Aorta (tissue), 5 donors: ENCODE measurements around the gene IL11RA. TPM values are rescaled to one million over a fixed set of nuclear protein-coding genes. Genes with fewer than 3 reads are reported as not detected.

ENCODE experiments used
- ATAC-seq: fragments of 200-7000 bp; cut with Tn5 transposase; one replicate; pipeline ENCODE4 v1.9.1; 2022; ENCODE audit warnings: moderate library complexity; ENCODE audit not compliant: low FRiP score
- DNase-seq, 2 donors: peaks; one replicate each; pipeline ENCODE4 v3.0.0-alpha.2; 2020
- H3K27ac ChIP-seq, 2 donors: one replicate each; pipeline ENCODE4 v1.5.1; 2013; ENCODE audit warnings: low read length in 2 of 2, mild to moderate bottlenecking in 2 of 2, moderate library complexity in 2 of 2, control low read depth in 1 of 2, inconsistent platforms in 1 of 2, low read depth in 1 of 2
- H3K27me3 ChIP-seq, 2 donors: one replicate each; pipeline ENCODE4 v1.6.1; 2013; ENCODE audit warnings: control low read depth in 1 of 2, low read length in 1 of 2, mild to moderate bottlenecking in 1 of 2, moderate library complexity in 1 of 2; ENCODE audit not compliant: insufficient read depth in 2 of 2, control insufficient read depth in 1 of 2
- H3K36me3 ChIP-seq, 2 donors: one replicate each; pipeline ENCODE4 v1.6.1; 2013; ENCODE audit warnings: control low read depth in 1 of 2, low read length in 1 of 2, mild to moderate bottlenecking in 1 of 2; ENCODE audit not compliant: insufficient read depth in 2 of 2, control insufficient read depth in 1 of 2
- H3K4me1 ChIP-seq, 2 donors: one replicate each; pipeline ENCODE4 v1.6.1; 2013; ENCODE audit warnings: low read length in 2 of 2, control low read depth in 1 of 2, mild to moderate bottlenecking in 1 of 2, moderate library complexity in 1 of 2; ENCODE audit not compliant: insufficient read depth in 2 of 2, control insufficient read depth in 1 of 2
- H3K4me3 ChIP-seq, 2 donors: one replicate each; pipeline ENCODE4 v1.5.1; 2013; ENCODE audit warnings: low read length in 2 of 2, control low read depth in 1 of 2, mild to moderate bottlenecking in 1 of 2
- H3K9me3 ChIP-seq: one replicate; pipeline ENCODE4 v1.6.1; 2013; ENCODE audit warnings: mild to moderate bottlenecking, low read length; ENCODE audit not compliant: control insufficient read depth
- WGBS, 2 donors: extraction: QIAGEN DNeasy Blood & Tissue Kit; methylation state at CpG; one replicate each; pipeline ENCODE4 v1.1.7; 2013; 5-methylcytosine and 5-hydroxymethylcytosine counted together
- intact Hi-C, 2 donors: fragments of 100-400 bp; cut with DNase I; formaldehyde crosslinking; loops; one replicate each; pipeline versions ENCODE4 v1.14.2 to v1.15.0; 2022
- long read RNA-seq, 2 donors: library from polyadenylated mRNA; unstranded; transcript quantifications; one replicate each; pipeline ENCODE4 v2.0.0, GENCODE V29; 2020 to 2021
- polyA plus RNA-seq, 2 donors: library from polyadenylated mRNA; stranded (reverse); fragments of 200-250 nt; gene quantifications; one replicate each; pipeline ENCODE4 v1.2.3, GENCODE V29; 2013
- total RNA-seq, 2 donors: library from RNA; stranded (reverse); fragmentation: NEBNext Ultra II Directional; extraction: Animal tissue kit (Norgen Biotek cat#: 25700); gene quantifications; one replicate each; pipeline ENCODE4 v1.2.1, GENCODE V29; 2021
- donor health status: healthy with polysubstance abuse.
- donor health status: Bipolar disorder and iron deficiency.
- donor health status: DM: no; HTN: no; CAD: no.
- donor health status: DM: no; HTN: no; CAD: no.
- donor health status: DM: yes; HTN: yes; CAD: no.

IL11RA gene
- total RNA-seq = 10 to 100 TPM; 33.7 to 66.4 TPM
- polyA plus RNA-seq = 10 to 100 TPM; 28.2 to 93.4 TPM
- long read RNA-seq, donor 1, transcript IL11RA-201 (13 exons, 1,728 nt) = minor isoform, 18 of 101 reads
- long read RNA-seq, donor 1, transcript IL11RA-202 (13 exons, 1,700 nt) = major isoform, 42 of 101 reads
- long read RNA-seq, donor 1, partial matches to known transcripts = 14 of 101 reads
- long read RNA-seq, donor 1, other reads (novel, unspliced or antisense) = 26 of 101 reads
- long read RNA-seq, donor 2, transcript IL11RA-202 (13 exons, 1,700 nt) = major isoform, 15 of 48 reads
- long read RNA-seq, donor 2, transcript IL11RA-201 (13 exons, 1,728 nt) = minor isoform, 5 of 48 reads
- long read RNA-seq, donor 2, partial matches to known transcripts = 15 of 48 reads
- long read RNA-seq, donor 2, other reads (novel, unspliced or antisense) = 13 of 48 reads

DNA sequence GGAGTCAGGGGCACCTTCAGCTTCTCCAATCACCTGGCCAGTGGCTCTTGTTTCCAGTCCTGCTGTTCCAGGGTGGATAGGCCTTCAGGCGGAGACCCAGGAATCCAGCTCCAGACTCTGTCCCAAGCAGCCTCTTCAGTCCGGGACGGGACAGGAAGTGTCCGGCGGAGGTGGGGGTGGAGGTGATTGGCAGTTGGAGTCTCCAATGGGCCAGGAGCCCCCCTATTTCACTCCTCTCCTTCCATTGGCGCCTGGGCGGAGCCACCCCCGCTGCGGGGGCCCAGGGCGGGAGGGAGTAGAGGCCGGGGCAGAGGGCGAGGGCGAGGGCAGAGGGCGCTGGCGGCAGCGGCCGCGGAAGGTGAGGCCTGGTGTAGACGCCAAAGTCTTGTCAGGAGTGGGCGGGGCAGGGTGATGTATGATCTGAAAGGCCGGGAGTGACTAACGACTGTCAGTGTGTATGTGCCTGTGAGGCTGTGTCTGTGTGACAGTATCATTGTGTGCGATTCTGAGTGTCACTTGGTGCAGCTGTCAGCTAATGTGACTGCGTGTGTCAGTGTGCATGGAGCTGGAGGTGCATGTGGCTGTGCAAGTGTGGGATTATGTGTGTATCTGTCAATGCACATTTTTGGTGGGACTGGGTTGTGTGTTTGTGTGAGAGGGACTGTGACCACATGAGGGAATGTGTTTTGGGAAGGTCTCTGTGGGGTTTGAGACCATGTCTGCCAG is at the start of gene IL11RA:
TSS of gene IL11RA (plus strand) at position 310 of the 726 bp plus-strand sequence. CDS start 3,033 bp downstream, outside the sequence.
- DNase-seq (peak; percentile 92 to 94), ATAC-seq (peak; percentile 78)
- Histone ChIP-seq H3K27me3 (no peaks in the 10 kb centered on the region), H3K4me3 (peak within 1 kb of the TSS; percentile 24 to 47), H3K27ac (peak within 1 kb of the TSS; percentile 70 to 72), H3K4me1 (peaks cover 0 to 2% of the 10 kb centered on the region in 2 donors), H3K9me3 (no peaks in the 10 kb centered on the region), H3K36me3 (no peaks in the 10 kb centered on the region)
- 3 to 4% methylated on average over 23 to 24 of the region's 24 CpGs for WGBS, 2 donors
- intact Hi-C loops = loop anchor here (5.0 to 10.0 kb wide), 2 partner anchors 50 to 333 kb away; partner anchors contain the start of gene DNAJB5 (in 1 of the 2)

DNA sequence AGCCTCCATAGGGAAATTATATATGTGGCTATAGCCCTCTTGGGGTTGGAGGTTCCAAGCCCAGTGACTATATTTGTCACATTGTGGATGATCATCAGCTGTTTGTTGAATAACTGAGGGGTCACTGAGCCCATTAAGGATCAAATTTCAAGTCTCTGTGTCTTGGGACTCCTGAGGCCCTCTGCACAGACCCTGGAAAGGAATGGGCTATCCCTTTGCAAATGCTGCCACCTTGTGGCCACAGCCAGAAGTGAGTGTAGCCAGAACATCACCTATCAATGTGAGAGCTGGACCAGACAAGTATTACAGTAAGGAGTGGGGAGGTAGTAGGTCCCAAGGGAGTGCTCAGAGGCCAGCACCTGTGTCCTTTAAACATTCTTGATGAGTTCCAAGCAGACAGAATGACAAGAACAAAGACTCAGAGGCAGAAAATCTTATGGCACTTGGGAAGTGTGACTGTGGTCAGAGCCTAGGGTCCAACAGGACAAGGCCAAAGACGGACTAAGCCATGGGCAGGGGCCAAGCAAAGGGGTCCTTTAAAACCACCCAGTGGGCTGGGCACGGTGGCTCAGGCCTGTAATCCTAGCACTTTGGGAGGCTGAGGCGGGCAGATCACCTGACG is 48.3 kb upstream of the IL11RA start:
- 44 to 54% methylated on average over 4 of the region's 4 CpGs for WGBS, 2 donors
- Histone ChIP-seq H3K27ac (no peak overlapping the region), H3K4me3 (no peak overlapping the region), H3K36me3 (no peaks in the 10 kb centered on the region), H3K27me3 (no peaks in the 10 kb centered on the region), H3K4me1 (no peaks in the 10 kb centered on the region), H3K9me3 (no peaks in the 10 kb centered on the region)
- intact Hi-C loops = loop anchor here in 1 of 2 donors (5.0 to 10.0 kb wide), 3 partner anchors 101 to 266 kb away; no protein-coding TSS in a partner anchor
- ATAC-seq = peak; percentile 89
- DNase-seq = peak; percentile 85 to 94

DNA sequence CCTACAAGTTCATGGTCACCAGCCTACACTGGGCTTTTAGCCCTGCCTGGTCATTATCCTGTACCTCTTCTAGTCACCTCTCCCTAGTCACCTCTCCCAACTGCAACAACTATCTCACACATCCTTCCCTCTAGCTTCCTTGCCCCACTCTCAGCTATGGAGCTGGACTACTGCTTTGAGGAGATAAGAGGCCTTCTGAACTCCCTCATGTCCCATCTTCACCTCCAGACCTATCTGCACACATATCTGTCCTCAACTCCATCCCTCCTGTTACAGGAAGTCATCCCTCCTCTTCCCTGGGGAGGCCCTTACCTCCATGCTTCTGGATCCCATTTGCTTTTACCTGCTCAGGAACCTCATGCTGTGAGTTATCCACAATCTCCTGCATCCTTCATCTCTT is 45.8 kb upstream of the IL11RA start:
- Histone ChIP-seq H3K4me1 (no peaks in the 10 kb centered on the region), H3K27me3 (no peaks in the 10 kb centered on the region), H3K9me3 (no peaks in the 10 kb centered on the region), H3K36me3 (no peaks in the 10 kb centered on the region), H3K27ac (no peak overlapping the region), H3K4me3 (no peak overlapping the region)
- intact Hi-C loops = loop anchor here in 1 of 2 donors (10.0 kb wide), 1 partner anchor 171 kb away; no protein-coding TSS in a partner anchor
- ATAC-seq (no peak), DNase-seq (no peak)

DNA sequence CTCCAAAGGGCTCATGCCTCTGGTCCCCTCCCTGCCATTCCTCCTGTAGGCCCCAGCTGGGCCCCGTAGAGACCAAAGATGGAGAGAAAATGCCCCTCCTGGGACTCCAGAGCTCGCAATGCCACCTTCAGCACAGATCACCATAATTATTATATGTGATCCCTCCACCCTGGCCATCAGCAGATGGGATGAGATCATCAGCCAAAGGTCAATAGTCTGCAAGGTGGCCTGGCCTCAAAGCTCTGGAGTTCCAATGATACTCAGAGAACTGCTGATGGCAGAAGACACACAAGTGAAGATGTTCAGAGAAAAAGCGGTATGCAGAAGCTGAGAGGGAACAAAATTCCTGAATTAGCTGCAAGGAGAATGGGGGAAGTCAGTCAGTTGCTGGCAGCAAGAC is 45.1 kb upstream of the IL11RA start:
- H3K4me1 ChIP-seq = no peaks in the 10 kb centered on the region
- WGBS, 2 donors = 83 to 87% methylated on average over 3 of the region's 3 CpGs
- no peaks in the 10 kb centered on the region for H3K9me3 ChIP-seq
- DNase-seq (no peak), ATAC-seq (no peak)
- intact Hi-C loops = loop anchor here in 1 of 2 donors (10.0 kb wide), 1 partner anchor 172 kb away; no protein-coding TSS in a partner anchor
- no peak overlapping the region for H3K4me3 ChIP-seq
- no peaks in the 10 kb centered on the region for H3K27me3 ChIP-seq
- no peaks in the 10 kb centered on the region for H3K36me3 ChIP-seq
- no peak overlapping the region for H3K27ac ChIP-seq

DNA sequence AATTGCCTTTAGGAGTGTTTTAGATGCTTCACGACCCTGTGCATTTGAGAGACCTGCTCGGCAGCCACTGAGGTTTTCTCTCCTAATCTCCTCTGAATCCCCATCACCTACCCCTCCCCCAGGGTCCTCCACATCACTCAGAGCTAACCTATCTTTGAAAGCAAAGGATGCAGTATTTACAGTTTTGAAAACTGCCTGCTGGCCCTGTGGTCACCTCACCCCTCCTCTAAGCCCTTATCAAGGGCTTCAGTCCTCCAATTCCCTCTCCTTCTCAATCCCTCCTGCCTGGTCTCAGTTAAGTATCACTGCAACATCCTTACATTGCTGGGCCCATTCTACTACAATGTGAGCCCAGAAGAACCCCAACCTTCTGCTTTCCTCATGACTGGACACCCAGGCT is 44.7 kb upstream of the IL11RA start:
- Histone ChIP-seq H3K4me3 (no peak overlapping the region), H3K36me3 (no peaks in the 10 kb centered on the region), H3K27me3 (no peaks in the 10 kb centered on the region), H3K9me3 (no peaks in the 10 kb centered on the region), H3K4me1 (no peaks in the 10 kb centered on the region), H3K27ac (no peak overlapping the region)
- DNase-seq = no peak
- ATAC-seq = no peak
- WGBS, 2 donors = 53 to 57% methylated on average over 2 of the region's 2 CpGs
- intact Hi-C loops = loop anchor here in 1 of 2 donors (10.0 kb wide), 1 partner anchor 173 kb away; no protein-coding TSS in a partner anchor

DNA sequence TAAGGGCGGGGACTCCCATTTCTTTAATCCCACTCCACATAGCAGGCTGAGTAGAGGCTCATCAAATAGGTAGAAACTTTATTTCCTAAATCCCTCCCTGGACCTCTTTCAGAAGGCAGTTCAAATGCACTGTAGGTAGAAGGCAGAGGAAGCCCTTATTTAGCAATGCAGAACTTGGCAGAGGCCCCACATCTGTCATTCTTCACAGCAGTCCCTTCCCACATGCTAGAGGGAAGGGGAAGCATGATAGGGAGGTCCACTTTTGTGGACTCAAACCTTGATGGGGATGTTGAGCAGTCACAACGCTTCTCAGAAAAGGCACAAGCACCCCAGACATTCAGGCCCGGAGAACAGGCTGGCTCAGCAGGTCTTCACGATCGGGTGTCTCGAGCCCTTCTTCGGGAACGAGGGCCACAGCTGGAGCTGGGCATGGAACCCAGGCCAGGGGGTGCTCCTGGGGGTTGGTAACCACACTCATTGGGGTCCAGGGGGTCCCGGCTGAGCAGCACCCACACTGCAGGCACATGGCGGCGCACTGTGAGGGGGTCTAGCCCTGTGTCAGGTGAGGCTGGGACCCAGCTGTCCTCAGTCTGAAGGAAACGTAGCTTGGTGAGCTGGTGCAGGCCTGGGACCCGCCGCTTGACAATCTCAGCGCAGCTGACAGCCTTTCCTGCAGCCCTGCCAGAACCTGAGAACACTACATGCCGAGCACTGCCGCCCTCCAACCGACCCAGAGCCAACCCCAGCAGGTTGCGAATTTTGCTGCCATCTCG is 41.4 kb upstream of the IL11RA start:
- Histone ChIP-seq H3K4me3 (no peak overlapping the region), H3K36me3 (no peaks in the 10 kb centered on the region), H3K9me3 (no peaks in the 10 kb centered on the region), H3K27me3 (no peaks in the 10 kb centered on the region), H3K27ac (no peak overlapping the region), H3K4me1 (no peaks in the 10 kb centered on the region)
- peak in 1 of 2 donors; percentile 37 for DNase-seq
- intact Hi-C loops = no loop called here
- 94 to 96% methylated on average over 20 of the region's 20 CpGs for WGBS, 2 donors
- no peak for ATAC-seq

DNA sequence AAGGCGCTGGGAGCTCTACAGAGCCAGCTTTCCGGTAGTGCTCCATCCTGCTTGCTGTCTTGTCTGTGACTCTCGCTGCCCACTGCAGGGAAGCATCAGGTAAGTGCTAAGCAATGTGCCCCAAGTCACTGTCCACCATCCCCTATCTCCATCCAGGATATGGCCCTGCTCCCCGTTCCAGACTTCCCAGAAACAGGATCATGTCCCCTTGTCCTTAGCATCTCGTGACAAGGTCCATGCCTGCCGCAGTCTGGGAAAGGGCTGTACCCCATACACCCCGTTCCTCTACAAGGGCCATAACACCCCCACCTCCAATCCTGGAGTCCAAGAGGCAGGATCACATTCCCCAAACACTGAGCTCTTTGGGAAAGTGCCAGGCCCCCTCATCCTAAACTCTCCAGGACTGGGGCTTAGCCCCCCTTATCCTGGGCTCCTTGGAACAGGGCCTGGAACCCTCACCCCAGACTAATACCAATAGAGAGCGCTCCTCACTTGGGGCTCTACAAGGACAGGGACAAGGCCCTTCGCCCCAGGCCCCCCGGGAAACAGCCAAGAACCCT is 40.7 kb upstream of the IL11RA start:
- 74 to 78% methylated on average over 10 of the region's 10 CpGs for WGBS, 2 donors
- no peak overlapping the region for H3K27ac ChIP-seq
- DNase-seq = peak in 1 of 2 donors; percentile 48

More for the DNA sequence above, 40.7 kb upstream of the IL11RA start:
- peak; percentile 24 for ATAC-seq
- Histone ChIP-seq H3K9me3 (no peaks in the 10 kb centered on the region), H3K36me3 (no peaks in the 10 kb centered on the region), H3K4me3 (peak overlapping the region; percentile 41 to 53), H3K27me3 (no peaks in the 10 kb centered on the region), H3K4me1 (no peaks in the 10 kb centered on the region)
- intact Hi-C loops = no loop called here
